ENCODE measurements around the gene GPX3.

DNA sequence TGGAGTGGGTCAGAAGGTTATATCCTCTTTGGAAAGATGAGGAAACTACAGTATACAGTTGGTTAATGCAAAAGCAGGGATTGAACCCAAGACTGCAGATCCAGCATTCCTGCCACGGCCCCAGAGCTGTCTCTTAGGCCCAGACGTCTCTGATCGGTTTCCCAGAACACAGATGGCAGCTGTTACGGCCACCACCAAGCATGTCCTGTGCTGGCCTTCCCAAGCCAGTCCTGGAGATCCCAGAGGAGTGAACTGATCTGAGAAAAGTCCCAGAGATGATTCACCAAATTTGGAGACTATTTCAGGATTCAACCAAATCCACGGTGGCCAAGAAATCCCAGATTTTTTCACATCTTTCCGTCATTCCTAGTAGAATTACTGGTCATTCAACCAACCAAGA lies 40.4 kb downstream of the GPX3 start:
- TF ChIP-seq SIN3A (IDR thresholded peaks at IDR 0.05; ENCODE audit: borderline replicate concordance, insufficient read depth, low read length) (no peak), POLR2AphosphoS5 (IDR thresholded peaks at IDR 0.05; ENCODE audit: low read depth, low read length) (no peak)

Data from PFSK-1 (cell line).